HG02870 (cell line): Measurements from ENCODE around the gene CDH1.
A peak's percentile ranks its signal among the peaks of the same experiment; 100 is the strongest.

Experiments used
- ATAC-seq: cut with Tn5 transposase; IDR thresholded peaks from one replicate; pipeline ENCODE4 v1.9.1; 2021; ENCODE audit warnings: mild to moderate bottlenecking, moderate library complexity; ENCODE audit not compliant: unreplicated experiment

CDH1 gene

GRCh38 chr16:68843482-68844210 lies 106.6 kb downstream of the CDH1 start, which contains the start of gene TANGO6:
Gene TANGO6, plus strand, starts transcription at chr16:68843531. Its CDS starts 87 bp downstream, at chr16:68843618.
- peak; percentile 74 for ATAC-seq

DNA sequence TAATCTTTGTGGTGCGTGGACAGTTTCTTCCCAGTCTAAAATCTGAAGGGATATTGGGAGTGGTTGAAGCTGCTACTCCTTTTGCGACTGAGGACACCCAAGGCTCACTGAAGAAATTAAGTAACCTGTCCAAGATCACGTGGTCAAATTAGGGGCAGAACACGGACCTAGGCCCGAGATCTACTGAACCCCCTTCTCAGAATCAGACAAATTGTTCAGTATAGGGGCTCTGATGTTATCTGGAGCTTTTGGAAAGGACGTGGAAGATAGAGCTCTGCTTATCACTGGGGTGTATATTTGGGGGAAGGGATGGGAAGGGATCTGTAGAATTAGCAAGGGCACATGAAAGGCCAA lies 107.1 kb downstream of the CDH1 start:
- ATAC-seq, result no peak

GRCh38 chr16:68848786-68849185 lies 111.7 kb downstream of the CDH1 start:
- no peak for ATAC-seq

GRCh38 chr16:68850481-68850880 lies 113.4 kb downstream of the CDH1 start:
- no peak for ATAC-seq

DNA sequence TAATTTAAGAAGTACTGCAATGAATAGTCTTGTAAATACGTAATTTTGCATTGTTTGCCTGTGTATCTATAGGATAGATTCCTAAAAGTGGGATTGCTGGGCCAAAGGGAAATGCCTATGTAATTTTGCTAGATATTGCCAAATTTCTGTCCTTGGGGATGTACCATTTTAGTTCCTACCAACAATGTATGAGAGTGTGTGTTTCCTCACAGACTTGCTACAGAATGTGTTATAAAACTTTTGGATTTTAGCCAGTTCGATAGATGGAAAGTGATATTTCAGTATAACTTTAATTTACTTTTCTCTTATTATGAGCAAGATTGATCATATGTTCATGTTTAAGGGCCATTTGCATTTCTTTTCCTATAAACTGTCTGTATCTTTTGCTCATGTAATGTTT lies 114.5 kb downstream of the CDH1 start:
- no peak for ATAC-seq

- no peak for ATAC-seq
Measured at GRCh38 chr16:68857479-68857878, 120.4 kb downstream of the CDH1 start.

DNA sequence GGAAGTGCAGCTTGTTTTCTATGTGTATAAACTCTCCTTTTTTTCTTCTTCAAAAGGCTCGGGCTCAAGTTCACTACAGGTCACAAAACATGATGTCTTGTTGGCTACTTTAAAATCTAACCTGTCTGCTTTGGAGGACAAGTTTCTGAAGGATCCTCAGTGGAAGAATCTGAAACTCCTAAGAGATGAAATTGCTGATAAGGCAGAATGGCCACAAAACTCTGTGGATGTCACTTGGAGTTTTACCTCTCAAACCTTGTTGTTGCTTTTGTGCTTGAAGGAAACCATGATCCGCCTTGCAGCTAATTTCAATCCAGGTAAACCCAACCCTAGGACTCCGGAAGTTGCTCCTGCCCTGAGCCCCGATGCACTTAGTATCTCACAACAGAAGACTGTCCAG lies 122.7 kb downstream of the CDH1 start:
- ATAC-seq, result no peak

- no peak for ATAC-seq
Measured at GRCh38 chr16:68860978-68861892, 124.1 kb downstream of the CDH1 start.

DNA sequence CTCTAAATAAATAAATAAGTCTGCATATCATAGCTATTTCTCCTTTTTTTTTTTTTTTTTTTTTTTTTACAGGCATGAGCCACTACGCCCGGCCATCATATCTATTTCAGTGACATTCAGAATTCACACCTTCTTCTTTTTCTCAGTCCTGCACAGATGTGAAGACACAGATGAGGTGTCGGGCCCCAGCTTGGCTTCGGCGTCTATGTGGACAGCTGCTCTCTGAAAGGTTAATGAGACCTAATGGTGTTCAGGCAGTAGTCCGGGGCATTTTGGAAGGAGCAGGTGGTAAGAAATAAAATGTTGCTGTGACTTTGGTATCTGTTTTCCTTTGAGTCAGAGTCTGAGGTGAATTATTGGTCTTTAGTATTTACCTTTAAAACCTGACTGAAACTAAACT lies 129.8 kb downstream of the CDH1 start:
- peak; percentile 48 for ATAC-seq

DNA sequence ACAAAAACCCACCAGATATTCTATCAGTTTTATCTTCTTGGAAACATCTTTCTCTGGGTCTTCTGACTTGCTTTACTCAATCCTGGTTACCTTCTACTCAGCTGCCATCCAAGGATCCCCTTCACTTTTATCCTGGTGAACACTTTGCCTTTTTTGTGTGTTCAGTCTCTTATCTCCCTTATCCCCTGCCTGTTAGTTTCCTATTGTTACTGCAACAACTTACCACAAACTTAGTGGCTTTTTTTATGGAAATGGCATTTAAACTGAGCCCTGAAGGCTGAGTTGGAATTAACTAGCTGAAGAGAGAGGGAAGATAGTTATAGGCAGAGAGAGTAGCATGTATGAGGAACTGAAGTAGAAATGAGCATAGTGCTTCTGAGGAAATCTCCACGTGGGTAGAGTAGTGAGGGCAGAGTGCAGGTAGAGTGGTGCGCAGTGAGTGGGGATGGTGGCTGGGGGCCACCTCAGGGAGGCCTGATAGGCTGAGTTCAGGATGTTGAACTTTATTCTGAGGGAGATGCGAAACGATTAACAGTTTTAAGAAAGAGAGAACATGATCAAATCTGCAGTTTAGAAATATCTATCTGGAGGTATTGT lies 132.5 kb downstream of the CDH1 start:
- no peak for ATAC-seq

- ATAC-seq, result no peak
Measured at GRCh38 chr16:68873635-68874471, 136.8 kb downstream of the CDH1 start.

DNA sequence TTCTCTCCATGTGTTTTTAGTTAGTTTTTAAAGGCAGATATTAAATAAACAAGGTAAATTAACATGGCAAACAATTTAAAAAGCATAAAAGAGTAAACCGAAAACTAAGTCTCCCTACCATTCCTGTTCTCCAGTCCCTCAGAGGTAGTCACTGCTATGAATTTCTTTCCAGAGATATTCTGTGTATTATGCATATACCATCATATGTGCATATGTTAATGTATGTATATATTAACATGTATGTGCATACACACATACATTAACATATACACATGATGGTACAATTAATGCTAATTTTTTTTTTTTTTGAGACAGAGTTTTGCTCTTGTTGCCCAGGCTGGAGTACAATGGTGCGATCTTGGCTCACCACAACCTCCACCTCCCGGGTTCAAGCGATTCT lies 138.8 kb downstream of the CDH1 start:
- no peak for ATAC-seq

DNA sequence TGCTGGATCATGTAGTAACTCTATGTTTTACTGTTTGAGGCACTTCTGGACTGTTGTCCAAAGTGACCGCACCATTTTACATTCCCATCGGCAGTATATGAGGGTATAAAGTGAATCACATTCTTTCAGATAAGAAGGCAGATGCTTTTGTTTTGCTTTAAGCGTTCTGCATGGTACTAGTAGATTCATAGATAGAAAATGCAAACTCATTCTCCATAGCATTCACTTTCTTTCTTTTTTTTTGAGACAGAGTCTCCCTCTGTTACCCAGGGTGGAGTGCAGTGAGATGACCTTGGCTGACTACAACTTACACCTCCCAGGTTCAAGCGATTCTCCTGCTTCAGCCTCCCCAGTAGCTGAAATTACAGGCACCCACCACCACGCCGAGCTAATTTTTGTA lies 146.6 kb downstream of the CDH1 start:
- ATAC-seq, result no peak

DNA sequence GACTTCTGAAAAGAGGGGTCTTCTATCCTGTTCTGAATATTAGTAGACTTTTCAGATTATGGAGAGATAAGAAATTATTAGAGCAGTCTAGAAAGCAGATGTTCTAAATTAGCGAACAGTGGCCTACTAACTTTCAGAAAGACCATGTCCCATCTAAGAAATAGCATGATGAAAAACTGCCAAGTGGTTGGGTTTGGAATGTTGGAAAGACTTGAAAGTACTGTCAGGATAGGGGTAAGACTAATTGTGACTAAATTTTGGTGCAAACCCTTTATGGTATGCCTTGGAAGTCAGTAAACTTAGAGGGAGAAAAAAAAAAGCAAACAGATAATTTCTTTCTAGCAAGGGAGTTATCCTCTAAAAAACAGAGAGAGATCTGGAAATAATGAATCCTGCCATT lies 147.3 kb downstream of the CDH1 start:
- ATAC-seq, result no peak
